Heart left ventricle (tissue), 13 donors: ENCODE data around the gene NUP214.

Experiments used
- POLR2A ChIP-seq, 2 donors: fragments of 450-650 bp; IDR thresholded peaks; one replicate each; pipeline ENCODE4 v1.6.1; 2017; ENCODE audit warnings: antibody characterized with exemption in 2 of 2, mild to moderate bottlenecking in 2 of 2, moderate library complexity in 2 of 2
- TF ChIP-seq, protein P1 (sequence below), 12 donors: fragments of 200-600 bp; sonication (generic) in 4 of 12; IDR thresholded peaks; one replicate each; pipeline versions ENCODE4 v1.5.0 to v1.8.0; 2018 to 2022; ENCODE audit warnings: antibody characterized with exemption in 12 of 12, mild to moderate bottlenecking in 5 of 12
- donor health status: ischemic (EF 13 %, LVEDD 7.1; RV severe dilation, severe dysfunction).
- donor health status: DM: no; HTN: yes; CAD: no.
- donor health status: DM: no; HTN: no; CAD: no.
- donor health status: ischemic (EF 25% LVEDD 6.9; RV normal size, moderate dysfunction).
- donor health status: ischemic (EF 25% LVEDD 5.7; RV mildly dilated, moderate dysfunction).
- donor health status: ischemic (EF 35%, LVEDD 5.7; RV mildly dilated, moderate dysfunction).
- donor health status: nonischemic (EF 11% LVEDD 7.7; RV severe dilation, severe dysfunction).
- donor health status: DM: yes; HTN: yes; CAD: no.
- donor health status: PGD.
- donor health status: ischemic (EF 29% LVEDD 5.4; RV normal size, mild dysfunction).
- donor health status: nonischemic (EF 23%, LVEDD 6.1; RV moderate dilation, normal function).

DNA sequence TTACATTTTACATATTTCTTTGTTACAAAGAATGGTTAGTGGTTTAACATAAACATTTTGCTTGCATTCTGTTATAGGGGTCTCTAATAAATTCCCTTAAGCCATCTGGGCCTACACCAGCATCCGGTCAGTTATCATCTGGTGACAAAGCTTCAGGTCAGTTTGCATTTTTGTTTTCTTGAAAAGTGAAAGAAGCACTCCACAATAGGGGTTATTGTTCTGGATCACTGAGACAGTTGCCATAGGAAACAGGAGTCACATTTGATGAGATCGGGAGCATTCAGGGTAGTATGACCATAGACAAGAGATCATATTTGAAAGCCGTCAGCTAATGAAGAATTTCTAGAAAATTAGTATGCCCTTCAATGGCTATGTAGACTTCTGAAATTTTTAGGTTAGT is 63.6 kb downstream of the NUP214 start:
- TF ChIP-seq, protein P1, sequence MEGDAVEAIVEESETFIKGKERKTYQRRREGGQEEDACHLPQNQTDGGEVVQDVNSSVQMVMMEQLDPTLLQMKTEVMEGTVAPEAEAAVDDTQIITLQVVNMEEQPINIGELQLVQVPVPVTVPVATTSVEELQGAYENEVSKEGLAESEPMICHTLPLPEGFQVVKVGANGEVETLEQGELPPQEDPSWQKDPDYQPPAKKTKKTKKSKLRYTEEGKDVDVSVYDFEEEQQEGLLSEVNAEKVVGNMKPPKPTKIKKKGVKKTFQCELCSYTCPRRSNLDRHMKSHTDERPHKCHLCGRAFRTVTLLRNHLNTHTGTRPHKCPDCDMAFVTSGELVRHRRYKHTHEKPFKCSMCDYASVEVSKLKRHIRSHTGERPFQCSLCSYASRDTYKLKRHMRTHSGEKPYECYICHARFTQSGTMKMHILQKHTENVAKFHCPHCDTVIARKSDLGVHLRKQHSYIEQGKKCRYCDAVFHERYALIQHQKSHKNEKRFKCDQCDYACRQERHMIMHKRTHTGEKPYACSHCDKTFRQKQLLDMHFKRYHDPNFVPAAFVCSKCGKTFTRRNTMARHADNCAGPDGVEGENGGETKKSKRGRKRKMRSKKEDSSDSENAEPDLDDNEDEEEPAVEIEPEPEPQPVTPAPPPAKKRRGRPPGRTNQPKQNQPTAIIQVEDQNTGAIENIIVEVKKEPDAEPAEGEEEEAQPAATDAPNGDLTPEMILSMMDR (IDR thresholded peaks at IDR 0.05): no peak
- TF ChIP-seq POLR2A (IDR thresholded peaks at IDR 0.05): no peak
